ENCODE measurements around the gene FOXQ1.
"Not testable (repeated sequence)": the region's sequence is repeated elsewhere in the genome, so short reads cannot be mapped to it uniquely, and the experiment has no call there.

Gene FOXQ1

GRCh38 chr6:1318036-1318435 is 6.1 kb downstream of the FOXQ1 start:
- no peak for DNase-seq
- no peak for TF ChIP-seq CTCF (IDR thresholded peaks at IDR 0.05; ENCODE audit: low read depth, low read length)
- Histone ChIP-seq H3K9me3 (ENCODE audit: severe bottlenecking) (no peaks in the 10 kb centered on the region), H3K27ac (no peak overlapping the region), H3K27me3 (ENCODE audit: insufficient read depth, low read depth, severe bottlenecking) (peaks cover 35% of the 10 kb centered on the region), H3K36me3 (no peaks in the 10 kb centered on the region), H3K4me3 (ENCODE audit: low read depth, low read length) (no peak overlapping the region)

- H3K36me3 ChIP-seq; H3K4me3 ChIP-seq (ENCODE audit: low read depth, low read length); DNase-seq; H3K9me3 ChIP-seq (ENCODE audit: severe bottlenecking); H3K27ac ChIP-seq: not testable (repeated sequence)
- H3K27me3 ChIP-seq (ENCODE audit: insufficient read depth, low read depth, severe bottlenecking): peaks cover 35% of the 10 kb centered on the region
Observed at GRCh38 chr6:1318584-1318983, 6.7 kb downstream of the FOXQ1 start.

- DNase-seq: no peak
- Histone ChIP-seq H3K27ac (no peak overlapping the region), H3K36me3 (no peaks in the 10 kb centered on the region), H3K4me3 (ENCODE audit: low read depth, low read length) (no peak overlapping the region), H3K9me3 (ENCODE audit: severe bottlenecking) (no peaks in the 10 kb centered on the region), H3K27me3 (ENCODE audit: insufficient read depth, low read depth, severe bottlenecking) (peaks cover 14% of the 10 kb centered on the region)
- TF ChIP-seq CTCF (IDR thresholded peaks at IDR 0.05; ENCODE audit: low read depth, low read length): no peak
Observed at GRCh38 chr6:1321738-1322137, 9.8 kb downstream of the FOXQ1 start.

GRCh38 chr6:1322156-1322555 is 10.3 kb downstream of the FOXQ1 start:
- Histone ChIP-seq H3K27me3 (ENCODE audit: insufficient read depth, low read depth, severe bottlenecking) (peaks cover 14% of the 10 kb centered on the region), H3K4me3 (ENCODE audit: low read depth, low read length) (no peak overlapping the region), H3K27ac (no peak overlapping the region), H3K36me3 (no peaks in the 10 kb centered on the region), H3K9me3 (ENCODE audit: severe bottlenecking) (no peaks in the 10 kb centered on the region)
- DNase-seq: no peak
- TF ChIP-seq CTCF (IDR thresholded peaks at IDR 0.05; ENCODE audit: low read depth, low read length): no peak

- H3K27ac ChIP-seq: no peak overlapping the region
Observed at GRCh38 chr6:1322696-1323219, 10.9 kb downstream of the FOXQ1 start.

GRCh38 chr6:1324936-1325335 is 13.0 kb downstream of the FOXQ1 start:
- TF ChIP-seq CTCF (IDR thresholded peaks at IDR 0.05; ENCODE audit: low read depth, low read length): no peak
- Histone ChIP-seq H3K9me3 (ENCODE audit: severe bottlenecking) (peaks cover 9% of the 10 kb centered on the region), H3K27me3 (ENCODE audit: insufficient read depth, low read depth, severe bottlenecking) (peaks cover 14% of the 10 kb centered on the region), H3K36me3 (no peaks in the 10 kb centered on the region), H3K27ac (no peak overlapping the region), H3K4me3 (ENCODE audit: low read depth, low read length) (no peak overlapping the region)
- no peak for DNase-seq

More at GRCh38 chr6:1322696-1323219, 10.9 kb downstream of the FOXQ1 start:
- H3K36me3 ChIP-seq: no peaks in the 10 kb centered on the region
- peaks cover 14% of the 10 kb centered on the region for H3K27me3 ChIP-seq (ENCODE audit: insufficient read depth, low read depth, severe bottlenecking)
- TF ChIP-seq CTCF (IDR thresholded peaks at IDR 0.05; ENCODE audit: low read depth, low read length): no peak
- no peak overlapping the region for H3K4me3 ChIP-seq (ENCODE audit: low read depth, low read length)
- DNase-seq: no peak
- H3K9me3 ChIP-seq (ENCODE audit: severe bottlenecking): no peaks in the 10 kb centered on the region

All from WERI-Rb-1 (cell line).